GM13976 (cell line): ENCODE measurements around the gene SORCS3.

Source experiments
- DNase-seq: peaks from one replicate; pipeline ENCODE4 v3.0.0; 2012; ENCODE audit warnings: low spot score
- CTCF ChIP-seq: IDR thresholded peaks from 2 replicates; pipeline ENCODE4 v1.5.1; 2012; ENCODE audit warnings: borderline replicate concordance, mild to moderate bottlenecking; ENCODE audit not compliant: insufficient read depth; ENCODE audit errors: extremely low read depth, missing control alignments, control extremely low read depth
- in situ Hi-C: fragments of 300-500 bp; cut with MboI; formaldehyde crosslinking; loops from one replicate; pipeline ENCODE4 v1.12.0; 2022; ENCODE audit warnings: low sequenced_read_pairs, mixed read lengths, inconsistent platforms; ENCODE audit not compliant: unreplicated experiment

SORCS3 gene

GRCh38 chr10:105024184-105024583 is 383.1 kb downstream of the SORCS3 start:
- in situ Hi-C loops: no loop called here
- DNase-seq: no peak
- TF ChIP-seq CTCF: no peak

GRCh38 chr10:105025092-105025491 is 384.0 kb downstream of the SORCS3 start:
- DNase-seq: no peak
- in situ Hi-C loops: no loop called here
- TF ChIP-seq CTCF: no peak

- in situ Hi-C loops: no loop called here
- TF ChIP-seq CTCF: no peak
- no peak for DNase-seq
Observed at GRCh38 chr10:105026566-105026965, 385.5 kb downstream of the SORCS3 start.

GRCh38 chr10:105029286-105029685 is 388.2 kb downstream of the SORCS3 start:
- DNase-seq: no peak
- in situ Hi-C loops: no loop called here
- TF ChIP-seq CTCF: no peak

- DNase-seq: no peak
- TF ChIP-seq CTCF: no peak
- in situ Hi-C loops: no loop called here
Observed at GRCh38 chr10:105037022-105037421, 395.9 kb downstream of the SORCS3 start.

GRCh38 chr10:105041956-105042355 is 400.9 kb downstream of the SORCS3 start:
- in situ Hi-C loops: no loop called here
- TF ChIP-seq CTCF: no peak
- no peak for DNase-seq
